DMS53 (cell line): Measurements from ENCODE around the gene GRM3.

Experiments used
- DNase-seq: peaks from one replicate; lab custom pipeline; 2025; lab: John Stamatoyannopoulos, UW

GRM3 gene

DNA sequence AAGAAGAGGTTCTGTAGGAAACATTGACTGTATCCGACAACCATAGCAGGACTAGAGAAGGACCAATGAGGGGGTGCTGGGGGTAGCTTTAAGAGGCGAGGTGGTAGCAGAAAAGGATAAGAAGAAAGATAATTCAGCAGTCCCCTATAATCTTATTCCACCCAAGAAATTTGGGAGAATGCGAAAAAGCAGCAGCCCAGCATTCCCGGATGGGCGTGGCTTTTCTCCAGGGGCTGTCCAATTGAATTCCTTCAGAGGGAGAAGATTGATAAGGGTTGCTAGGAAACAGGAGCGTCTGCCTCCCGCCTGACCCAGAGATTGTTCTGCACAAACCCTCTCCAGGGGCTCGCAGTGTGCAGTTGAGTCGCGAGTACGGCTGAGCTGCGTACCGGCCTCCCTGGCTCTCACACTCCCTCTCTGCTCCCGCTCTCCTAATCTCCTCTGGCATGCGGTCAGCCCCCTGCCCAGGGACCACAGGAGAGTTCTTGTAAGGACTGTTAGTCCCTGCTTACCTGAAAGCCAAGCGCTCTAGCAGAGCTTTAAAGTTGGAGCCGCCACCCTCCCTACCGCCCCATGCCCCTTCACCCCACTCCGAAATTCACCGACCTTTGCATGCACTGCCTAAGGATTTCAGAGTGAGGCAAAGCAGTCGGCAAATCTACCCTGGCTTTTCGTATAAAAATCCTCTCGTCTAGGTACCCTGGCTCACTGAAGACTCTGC, at the start of gene GRM3:
TSS of gene GRM3 (plus strand) at position 349 of the 721 bp plus-strand sequence. CDS start 121,237 bp downstream, outside the sequence.
- DNase-seq, result peak; percentile 62

DNA sequence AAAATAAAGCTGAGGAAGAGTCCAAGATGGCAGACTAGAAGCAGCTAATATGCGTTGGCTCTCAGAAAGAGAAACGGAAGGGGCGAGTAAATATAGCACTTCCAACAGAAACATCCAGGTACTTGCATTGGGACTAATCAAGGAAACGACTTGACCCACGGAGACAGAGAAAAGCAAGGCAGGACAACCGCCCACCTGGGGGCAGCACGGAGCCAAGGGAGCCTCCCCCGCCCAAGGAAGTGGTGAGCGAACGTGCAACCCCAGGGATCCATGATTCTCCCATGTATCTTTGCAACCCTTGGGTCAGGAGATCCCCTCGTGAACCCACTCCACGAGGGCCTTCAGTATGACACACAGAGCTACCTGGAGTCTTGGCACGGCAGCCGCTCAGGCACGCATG, 45.4 kb upstream of the GRM3 start:
- peak; percentile 64 for DNase-seq

DNA sequence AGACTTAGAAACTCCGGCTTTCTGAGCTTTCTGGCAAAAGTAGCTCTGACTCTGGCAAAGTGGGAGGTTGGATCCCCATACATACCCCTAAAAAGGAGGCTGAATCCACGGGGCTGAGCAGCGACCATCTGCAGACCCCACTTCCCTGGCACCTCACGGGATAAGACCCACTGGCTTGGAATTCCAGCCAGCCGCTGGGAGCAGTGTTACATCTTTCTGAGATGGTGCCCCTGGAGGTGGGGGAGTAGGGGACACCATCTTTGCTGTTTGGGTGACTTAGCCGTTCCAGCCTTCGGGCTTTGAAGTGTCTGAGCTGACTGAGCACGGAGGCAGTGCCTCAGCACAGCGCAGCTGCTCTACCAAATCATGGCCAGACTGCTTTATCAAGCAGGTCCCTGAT, 45.0 kb upstream of the GRM3 start:
- DNase-seq, result peak; percentile 15

DNA sequence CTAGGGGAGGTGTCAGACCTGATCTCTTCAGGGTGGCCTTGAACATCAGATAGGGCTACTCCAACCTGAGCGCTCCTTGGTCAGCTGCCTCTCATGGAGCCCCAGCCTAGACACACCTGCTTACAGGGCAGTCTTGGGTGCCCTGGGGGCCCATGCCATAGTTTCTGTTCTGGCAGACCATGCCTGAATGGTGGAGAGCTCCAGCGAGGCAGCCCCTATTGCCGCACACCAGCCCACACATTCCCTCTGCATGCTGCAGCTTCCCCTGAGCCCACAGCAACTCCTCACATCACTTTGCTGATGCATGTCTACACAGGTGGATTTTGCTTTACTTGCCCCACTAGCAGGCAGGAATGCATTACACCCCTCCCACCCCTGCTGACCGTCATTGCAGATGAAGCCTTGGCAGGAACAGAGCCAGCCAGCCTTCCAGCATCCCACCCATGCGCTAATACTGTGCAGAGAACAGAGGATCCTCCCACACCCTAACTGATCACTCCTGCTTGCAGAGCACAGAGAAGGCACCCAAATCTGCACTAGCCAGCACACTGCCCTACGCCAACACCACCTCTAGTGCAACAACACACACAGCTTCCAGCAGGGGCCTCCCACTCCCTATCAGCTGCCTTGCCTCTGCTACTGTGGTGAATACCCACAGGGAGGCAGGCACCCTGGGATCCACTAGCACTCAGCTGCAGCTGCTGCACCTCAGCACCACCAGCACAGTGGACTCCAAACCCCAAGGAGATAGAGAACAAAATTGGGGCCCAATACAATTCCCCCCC, 43.0 kb upstream of the GRM3 start:
- peak; percentile 17 for DNase-seq

DNA sequence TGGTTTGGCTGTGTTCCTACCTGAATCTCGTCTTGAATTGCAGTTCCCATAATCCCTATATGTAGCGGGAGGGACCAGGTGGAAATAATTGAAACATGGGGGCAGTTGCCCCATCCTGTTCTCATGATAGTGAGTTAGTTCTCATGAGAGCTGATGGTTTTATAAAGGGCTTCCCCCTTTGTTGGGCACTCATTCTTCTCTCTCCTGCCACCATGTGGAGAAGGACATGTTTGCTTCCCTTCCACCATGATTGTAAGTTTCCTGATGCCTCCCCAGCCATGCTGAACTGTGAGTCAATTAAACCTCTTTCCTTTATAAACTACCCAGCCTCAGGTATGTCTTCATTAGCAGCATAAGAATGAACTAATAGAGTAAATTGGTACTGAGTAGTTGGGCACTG, 28.0 kb upstream of the GRM3 start:
- DNase-seq, result peak; percentile 61

DNA sequence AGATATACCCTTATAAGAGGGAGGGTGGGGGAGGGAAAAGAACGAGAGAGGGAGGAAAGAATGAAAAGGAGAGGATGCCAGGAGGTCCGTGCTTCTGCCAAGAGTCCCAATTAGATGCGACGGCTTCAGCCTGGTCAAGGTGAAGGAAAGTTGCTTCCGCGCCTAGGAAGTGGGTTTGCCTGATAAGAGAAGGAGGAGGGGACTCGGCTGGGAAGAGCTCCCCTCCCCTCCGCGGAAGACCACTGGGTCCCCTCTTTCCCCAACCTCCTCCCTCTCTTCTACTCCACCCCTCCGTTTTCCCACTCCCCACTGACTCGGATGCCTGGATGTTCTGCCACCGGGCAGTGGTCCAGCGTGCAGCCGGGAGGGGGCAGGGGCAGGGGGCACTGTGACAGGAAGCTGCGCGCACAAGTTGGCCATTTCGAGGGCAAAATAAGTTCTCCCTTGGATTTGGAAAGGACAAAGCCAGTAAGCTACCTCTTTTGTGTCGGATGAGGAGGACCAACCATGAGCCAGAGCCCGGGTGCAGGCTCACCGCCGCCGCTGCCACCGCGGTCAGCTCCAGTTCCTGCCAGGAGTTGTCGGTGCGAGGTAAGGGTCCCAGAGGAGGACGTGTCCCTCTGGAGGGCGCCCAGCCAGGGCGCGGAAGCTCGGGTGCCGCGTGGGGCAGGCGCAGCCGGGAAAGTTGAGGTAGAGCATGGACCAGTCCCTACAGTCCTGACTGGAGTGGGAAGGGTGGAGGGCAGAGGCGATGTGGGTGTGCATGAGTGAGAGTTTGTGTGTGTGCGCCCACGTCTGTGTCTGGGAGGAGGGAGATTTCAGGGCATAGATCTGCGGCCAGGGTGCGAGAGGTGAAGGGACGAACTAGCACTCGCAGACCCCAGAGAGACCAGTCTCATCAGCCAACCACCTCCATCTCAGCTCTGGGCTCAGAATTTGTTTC, 844 bp downstream of the GRM3 start:
- DNase-seq, result peak; percentile 60

DNA sequence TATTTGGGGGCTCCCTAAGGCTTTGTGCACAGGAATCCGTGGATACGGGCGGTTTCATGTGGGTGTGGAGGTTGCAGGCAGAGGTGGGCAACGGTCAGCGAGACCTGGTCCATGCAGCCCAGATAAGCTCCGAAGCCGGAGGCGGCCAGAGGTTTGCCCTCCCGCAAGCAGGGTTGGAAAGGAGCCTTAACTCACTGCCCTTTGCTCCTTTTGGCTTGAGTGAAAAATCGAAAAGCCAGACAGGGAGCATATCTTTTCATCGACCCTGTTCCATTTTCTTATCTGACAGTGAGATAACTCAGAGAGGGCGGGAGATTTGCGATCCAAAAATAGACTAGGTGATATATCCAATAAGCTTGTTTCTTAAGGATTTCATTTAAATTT, 1.5 kb downstream of the GRM3 start:
- DNase-seq, result no peak

DNA sequence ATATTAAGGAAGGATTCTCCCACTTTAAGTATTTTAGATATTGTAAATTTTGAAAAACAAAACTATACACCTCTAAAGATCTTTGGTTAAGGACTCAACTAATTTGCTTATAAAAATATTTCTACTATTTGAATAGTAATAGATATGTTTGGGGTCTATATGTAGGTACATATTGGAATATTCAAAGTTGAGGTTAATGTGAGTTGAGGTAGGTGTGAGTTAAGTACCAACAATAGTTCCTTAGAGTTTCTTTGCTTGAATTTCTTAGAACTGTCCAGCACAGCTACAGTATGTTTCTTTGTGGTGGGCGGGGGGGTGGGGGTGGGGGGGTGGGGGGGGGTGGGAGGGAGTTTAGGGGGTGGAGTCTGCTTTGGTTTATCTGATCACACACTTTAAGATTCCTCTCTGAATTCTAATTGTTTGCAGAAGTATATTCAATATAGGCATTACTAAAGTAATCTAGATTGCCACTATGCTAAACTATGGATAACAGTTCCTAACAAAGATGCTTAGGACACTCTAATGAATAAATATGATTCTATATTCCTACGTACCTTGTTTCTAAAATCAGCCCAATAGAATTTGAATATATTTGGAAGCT, 2.1 kb downstream of the GRM3 start:
- DNase-seq, result no peak

DNA sequence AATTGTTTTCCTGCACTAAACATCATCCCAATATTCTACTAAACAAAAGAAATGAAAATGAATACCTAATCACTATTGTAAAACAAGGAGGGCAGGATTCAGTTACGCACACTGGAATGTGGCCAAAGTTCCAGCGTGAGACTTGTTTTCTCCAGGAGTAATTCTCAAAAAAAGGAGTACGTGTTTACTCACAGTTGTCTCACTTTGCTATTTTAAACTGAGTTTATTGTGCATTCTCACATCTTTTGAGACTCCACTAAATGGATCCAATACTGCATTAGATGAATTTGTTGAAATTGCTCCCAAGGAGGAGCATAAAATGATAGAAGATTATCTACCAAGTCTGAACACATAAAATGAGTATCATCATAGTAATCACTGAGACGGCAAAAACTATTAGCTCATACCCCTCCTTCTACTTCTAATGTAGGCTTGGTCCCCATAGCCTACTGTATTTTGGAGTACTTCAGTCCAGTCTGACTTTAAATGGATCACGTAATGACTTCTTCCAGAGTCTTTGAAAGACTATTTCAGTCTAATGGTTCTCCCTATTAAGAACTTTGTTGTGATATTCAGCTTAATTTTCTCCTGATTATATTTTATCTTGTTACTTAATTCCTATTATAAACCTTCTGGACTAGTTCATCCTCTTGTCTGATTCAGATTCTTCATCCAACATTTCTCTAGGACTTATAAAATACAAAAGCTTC, 3.8 kb downstream of the GRM3 start:
- DNase-seq, result no peak

DNA sequence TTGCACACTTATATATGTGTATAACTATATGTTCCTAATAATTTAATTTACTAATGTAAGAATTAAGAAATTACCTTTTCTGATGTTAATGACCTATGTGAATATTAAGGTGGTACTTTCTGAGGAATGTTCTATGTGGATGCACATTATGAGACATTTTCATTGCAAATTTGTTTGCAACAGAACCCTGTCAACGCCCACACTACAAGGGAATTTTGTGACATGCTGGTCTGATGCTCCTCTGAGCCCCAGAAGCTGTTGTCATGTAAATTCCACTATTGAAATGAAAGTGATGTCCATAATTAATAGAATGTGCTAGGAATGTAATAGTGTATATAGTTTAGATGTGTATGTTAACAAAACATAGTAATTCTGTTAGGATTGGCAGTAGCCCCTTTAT, 4.5 kb downstream of the GRM3 start:
- DNase-seq, result no peak

DNA sequence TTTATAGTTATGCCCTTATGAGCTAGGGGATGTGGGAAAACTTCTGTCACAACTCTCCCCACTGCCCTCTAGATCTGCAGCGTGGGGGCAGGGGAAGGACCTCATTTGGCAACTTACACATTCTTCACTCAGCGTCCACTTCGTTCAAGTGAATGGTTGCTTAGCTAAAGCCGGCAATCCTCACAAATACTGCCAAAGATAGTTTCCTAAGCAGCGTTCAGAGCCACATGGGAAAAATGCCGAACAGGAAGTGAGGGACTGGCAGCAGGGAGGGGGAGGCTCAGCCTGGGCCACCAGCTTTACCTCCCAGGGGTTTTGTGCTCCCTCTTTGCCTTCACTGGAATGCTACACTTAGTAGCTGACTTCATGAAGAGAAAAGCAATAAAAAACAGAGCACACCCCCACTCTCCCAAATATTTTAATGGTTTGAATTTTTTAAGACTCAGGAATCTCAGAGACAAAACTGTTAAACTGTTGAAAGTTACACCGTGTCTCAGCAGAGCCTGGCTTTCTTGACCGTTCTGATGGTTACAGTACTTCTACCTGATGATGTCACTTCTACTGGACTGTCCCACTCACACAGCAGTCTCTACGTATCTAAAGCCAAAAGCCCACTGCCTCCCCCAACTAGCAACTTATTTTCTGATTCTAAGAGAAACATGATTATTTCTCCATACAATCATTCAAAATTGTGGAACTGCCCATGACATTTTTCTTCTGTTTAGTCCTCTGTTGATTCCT, 10.4 kb downstream of the GRM3 start:
- DNase-seq, result no peak

DNA sequence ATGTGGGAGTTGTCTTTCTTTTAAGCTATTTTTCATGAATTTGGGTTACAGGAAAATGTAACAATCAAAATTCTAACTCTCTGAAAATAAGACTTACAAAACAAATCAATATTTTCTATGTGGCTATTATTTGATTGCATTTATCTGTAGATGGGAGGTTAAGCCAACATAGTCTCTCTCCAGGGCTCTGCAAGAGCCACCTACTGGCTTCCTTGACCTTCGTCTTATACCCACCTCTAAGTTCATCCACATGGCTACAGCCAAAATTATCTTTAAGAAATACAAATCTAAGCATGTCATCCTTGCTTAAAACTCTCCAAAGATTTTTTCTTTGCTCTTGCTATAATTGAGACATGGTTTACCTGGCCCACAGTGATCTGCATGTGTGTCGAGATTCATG, 14.2 kb downstream of the GRM3 start:
- no peak for DNase-seq

DNA sequence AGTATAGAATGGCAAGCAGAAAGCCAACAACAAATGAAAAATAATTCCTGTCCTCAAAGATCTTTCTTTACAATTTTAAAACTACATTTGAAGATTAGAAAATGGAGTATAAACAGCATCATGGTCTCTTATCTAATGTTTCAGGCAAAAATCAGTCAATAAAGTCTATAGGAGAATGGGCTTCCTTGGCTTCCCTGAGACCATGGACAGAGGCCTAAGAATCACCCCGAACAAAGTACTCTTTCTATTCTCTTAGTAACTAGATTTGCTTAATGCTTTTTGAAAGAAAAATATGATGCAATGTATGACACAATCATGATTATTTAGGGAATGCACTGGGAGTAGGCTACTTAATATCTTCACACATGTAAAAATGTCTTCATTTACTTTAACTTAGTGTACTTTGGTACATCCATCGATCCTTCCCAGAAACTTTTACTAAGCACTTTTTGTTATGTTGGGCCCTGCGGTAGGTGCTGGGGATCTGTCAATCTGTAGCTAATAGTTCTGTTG, 17.3 kb downstream of the GRM3 start:
- DNase-seq, result no peak

DNA sequence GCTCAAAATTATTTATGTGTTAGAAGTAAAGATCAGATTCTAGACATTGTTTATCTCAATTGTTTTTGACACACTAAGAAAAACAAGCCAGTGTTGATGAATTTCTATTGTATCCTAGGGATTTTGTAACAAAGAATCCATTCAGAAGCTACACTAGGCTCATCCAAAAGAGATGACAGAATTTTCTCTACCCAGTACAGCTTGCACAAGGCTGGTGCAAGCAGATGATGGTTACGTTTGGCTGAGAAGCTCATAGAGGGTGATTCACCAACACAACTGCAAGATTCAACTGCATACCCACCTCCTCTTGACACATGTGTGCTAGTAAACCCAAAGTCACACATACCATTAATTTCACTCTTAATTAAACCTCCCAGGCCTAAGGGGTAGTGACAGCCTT, 20.8 kb downstream of the GRM3 start:
- no peak for DNase-seq

DNA sequence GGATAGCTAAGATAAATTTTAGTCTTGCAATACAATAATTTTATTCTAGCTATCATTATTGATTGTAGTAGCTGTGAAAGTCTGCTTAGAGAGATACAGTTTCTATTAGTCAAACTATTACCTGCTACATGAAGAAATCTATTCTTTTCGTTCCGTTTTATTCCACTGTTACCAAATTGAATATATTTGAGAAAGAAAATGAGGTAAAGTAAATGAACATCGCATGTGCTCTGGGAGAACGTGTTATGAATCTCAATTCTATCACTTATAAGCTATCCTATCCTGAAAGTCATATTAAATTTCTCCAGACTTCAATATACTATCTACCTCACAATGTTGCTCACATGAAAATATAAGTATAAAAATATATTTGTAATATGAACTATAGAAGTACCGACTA, 21.3 kb downstream of the GRM3 start:
- DNase-seq, result no peak

DNA sequence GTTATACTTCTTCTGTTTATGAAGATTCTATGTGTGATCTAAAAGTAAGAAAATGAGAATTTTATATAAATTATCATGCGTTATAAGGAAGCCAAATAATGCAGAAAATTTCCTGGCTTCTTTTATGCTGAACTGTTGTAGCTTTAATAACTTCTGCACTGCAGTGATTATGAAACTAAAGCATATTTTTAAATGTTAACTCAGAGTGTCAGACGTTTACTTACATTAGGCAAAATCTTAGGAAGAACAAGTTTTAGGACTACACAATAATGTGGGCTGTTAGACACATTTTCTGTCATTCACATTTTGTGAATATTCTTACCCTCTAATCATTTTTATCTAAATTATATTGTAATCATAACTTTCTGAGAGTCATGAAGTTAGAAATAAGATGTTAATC, 22.0 kb downstream of the GRM3 start:
- DNase-seq, result no peak

DNA sequence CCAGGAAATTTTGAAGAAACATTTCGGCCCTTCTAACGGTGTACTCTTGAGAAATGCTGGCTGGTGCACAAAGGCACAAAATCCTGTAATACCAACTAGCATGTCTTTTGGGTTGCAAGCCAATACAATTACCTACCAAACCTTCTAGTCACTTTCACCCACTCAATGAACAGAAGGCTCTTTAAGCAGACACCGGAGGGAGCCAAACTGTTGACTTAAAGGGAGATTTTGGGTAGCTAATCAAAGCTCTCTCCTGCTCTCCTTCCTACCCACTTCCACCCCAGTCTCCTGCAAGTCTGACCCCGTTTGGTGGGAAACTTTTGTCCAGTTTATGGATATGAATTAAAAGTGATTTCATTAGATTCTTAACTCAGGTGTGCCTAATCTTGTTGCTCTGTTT, 24.0 kb downstream of the GRM3 start:
- DNase-seq, result peak; percentile 63

DNA sequence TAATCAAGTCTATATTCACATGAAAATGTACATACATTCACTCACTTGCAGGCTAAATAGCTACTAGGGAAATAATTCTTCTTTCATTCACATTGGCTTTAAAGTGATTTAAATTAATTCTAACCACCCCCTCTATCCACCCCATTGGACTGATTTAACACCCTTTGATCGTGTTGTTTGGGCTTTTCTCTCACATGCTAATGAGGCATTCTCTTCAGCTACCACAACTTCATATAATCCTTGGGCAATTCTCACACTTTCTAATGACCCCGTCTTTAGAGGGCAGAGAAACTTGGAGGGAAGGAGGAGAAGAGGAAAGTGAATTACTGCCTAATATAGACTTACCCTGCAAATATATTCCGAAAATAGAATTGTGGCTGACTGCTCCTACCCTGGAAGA, 24.6 kb downstream of the GRM3 start:
- no peak for DNase-seq

DNA sequence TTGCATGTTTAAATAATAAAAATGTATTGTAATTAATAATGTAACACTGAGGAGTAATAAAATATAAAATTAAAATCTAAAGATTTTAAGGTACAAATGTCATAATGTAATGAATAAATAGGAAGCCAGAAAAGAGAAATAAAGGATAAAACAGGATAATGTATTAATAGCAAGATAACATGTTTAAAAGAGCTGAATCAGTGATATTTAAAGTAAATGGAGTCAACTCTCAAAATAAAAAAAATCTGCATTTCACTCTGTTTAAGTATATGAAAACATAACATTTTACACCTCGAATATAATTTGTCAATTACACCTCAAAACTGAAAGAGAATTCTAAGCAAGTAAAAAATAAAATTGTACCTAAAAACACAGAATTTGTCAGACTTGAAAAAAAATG, 44.1 kb downstream of the GRM3 start:
- no peak for DNase-seq

DNA sequence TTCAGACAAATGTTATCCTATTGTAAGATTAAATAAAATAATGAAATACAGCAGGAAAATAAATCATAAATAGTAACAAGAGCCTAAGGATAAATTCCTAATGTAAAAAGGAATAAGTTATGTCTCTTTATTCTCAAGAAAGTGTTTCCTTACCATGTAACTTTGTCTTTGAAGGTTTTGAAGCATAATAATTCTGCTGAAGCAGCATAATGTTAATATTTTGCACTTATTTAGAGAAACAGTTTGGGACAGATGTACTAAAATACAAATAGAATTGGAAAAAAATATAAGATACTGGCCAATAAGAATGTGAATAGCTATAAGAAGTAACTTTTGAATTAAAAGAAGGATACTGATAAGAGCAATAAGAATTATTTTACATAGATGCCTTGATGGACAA, 45.7 kb downstream of the GRM3 start:
- no peak for DNase-seq

DNA sequence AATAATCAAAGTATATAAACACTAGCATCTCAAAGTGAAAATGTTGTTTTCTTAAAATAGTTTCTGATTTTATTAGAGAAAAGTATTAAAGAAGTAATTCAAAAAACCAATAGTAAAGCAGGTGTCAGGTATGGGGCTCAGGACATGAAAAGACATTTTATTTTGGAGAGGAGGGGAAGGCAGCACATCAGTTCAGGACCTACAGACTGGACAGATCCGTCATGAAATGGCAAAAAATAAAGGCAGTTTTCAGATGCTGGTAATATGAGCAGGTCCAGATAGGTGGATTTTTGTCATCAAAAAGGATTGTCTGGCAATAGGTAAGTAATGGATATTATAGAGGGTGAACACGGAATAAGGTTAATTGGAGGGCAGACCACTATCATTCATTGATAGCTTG, 49.0 kb downstream of the GRM3 start:
- DNase-seq, result no peak
